HG03066 (cell line): Measurements from ENCODE around the gene AGO1.
"Not testable (repeated sequence)": the region's sequence is repeated elsewhere in the genome, so short reads cannot be mapped to it uniquely, and the experiment has no call there.

Experiments used
- ATAC-seq: cut with Tn5 transposase; IDR thresholded peaks from one replicate; pipeline ENCODE4 v1.9.1; 2021; ENCODE audit warnings: low read depth; ENCODE audit not compliant: unreplicated experiment

The AGO1 gene

GRCh38 chr1:35866991-35867390, 16.0 kb upstream of the AGO1 start:
- ATAC-seq: no peak

DNA sequence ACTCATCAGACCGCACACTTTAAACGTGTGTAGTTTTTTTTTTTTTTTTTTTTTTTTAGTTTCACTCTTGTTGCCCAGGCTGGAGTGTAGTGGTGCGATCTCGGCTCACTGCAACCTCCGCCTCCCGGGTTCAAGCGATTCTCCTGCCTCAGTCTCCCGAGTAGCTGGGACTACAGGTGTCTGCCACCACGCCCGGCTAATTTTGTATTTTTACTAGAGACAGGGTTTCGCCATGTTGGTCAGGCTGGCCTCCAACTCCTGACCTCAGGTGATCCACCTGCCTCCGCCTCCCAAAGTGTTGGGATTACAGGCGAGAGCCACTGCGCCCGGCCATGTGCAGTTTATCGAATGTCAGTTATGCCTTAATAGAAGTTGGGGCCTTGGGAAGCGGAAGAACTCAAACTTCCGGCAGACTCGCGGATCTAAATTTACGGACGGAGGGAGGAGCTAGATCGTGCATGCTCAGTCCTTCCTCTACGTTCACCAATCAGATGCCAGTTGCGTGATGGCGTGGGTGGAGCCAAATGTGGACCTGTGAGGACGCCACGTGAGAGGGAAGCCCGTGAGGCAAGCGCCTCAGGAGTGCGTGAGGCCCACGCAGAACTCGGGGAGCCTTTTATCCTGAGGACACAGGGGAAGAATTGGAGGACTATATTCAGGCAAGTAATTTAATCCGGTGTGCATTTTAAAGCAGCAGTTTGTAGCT, 13.6 kb upstream of the AGO1 start:
- ATAC-seq: not testable (repeated sequence)

DNA sequence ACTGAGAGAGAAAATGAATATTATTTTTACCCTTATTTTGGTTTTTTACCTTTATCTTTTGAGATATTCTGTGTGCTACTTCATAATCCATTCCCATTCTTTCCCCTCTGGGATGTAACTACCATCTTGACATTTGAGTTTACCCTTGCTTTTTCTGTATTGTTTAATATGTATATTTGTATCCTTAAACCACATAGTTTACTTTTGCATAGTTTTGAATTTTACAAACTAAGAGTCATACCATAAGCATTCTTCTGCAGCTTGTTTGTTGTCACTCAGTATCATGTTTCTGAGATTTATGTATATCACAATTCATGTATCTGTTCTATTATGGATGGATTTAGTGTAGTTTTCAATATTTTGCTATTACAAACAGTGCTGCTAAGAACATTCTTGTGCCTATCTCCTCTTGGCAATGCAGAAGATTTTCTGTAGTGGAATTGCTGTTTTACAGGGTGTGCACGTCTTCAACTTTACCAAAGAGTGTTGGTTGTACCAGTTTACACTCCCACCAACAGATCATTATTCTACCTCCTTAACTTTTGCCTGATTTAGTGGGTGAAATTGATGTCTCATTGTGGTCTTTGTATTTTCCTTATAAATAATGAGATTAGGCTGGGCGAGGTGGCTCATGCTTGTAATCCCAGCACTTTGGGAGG, 12.2 kb upstream of the AGO1 start:
- no peak for ATAC-seq

DNA sequence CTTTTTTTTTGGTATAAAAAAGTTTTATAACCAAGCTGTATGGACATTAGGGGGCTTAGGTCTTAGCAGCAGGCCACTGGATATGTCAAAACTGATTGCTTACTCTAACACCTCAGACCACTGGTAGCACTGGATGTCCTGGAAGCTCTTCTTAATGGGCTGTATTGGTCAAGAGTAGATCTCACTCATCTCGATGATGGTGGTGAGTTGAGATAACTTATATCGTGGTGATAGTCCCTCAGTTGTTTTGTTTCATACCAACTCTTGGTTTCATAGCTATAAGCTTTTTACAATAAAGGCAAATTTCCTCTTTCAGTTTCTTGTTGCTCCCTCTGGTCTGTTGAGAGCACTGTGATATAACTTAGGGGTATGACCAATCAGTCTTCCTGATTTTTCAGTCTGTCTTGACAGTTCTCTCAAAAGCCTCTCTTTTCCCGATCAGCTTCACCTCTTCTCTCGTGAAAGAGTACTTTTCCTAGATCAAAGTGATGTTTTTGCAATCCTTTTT, 9.7 kb upstream of the AGO1 start:
- no peak for ATAC-seq

DNA sequence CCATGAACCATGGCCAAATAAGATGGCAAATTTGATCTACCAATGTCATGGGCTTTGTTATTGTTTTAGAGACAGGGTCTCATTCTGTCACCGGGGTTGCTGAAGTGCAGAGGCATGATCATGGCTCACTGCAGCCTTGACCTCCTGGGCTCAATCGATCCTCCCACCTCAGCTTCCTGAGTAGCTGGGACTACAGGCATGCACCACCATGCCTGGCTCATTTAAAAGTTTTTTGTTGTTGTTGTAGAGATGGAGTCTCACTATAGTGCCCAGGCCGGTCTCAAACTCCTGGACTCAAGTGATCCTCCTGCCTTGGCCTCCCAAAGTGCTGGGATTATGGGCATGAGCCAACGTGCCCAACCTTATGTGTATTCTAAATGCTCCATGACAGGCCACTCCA, 8.9 kb upstream of the AGO1 start:
- not testable (repeated sequence) for ATAC-seq

DNA sequence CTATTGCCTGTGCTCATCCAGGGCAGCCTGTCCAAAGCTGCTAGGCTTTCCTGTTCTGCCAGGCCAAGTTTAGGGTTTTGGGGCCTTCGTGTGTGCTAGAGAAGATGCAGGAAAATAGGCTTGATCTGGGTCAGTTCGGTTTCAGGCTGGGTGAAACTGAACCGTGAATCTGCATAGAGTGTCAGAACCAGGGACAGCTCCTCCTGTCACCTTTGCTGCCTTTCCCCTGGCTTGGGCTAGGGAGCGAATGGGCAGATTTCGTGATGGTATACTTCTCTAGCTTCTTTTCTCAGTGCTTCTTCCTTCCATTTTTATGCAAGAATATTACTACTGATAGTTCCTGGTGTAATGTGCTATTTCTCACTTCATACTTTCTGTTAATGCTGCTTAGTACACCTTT, 6.0 kb upstream of the AGO1 start:
- ATAC-seq: no peak

DNA sequence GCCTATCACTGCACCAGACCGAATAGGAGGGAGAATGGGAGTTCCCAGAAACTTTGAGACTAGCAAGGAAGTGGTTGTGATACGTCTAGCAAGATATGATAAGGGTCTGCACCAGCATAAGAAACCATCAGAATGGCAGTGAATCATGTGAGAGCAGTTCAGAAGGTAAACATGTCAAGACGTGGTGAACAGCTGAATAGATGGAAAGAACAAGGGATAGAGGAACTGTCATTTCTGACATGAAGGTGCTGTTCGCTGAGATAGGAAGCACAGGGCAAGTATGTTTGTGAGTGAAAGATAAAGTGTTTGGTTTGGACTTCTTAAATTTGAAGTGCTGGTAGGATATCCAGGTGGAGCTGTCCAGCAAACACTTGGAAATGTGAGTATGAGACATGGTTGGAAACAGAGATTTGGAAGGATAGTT, 1.1 kb upstream of the AGO1 start:
- no peak for ATAC-seq

DNA sequence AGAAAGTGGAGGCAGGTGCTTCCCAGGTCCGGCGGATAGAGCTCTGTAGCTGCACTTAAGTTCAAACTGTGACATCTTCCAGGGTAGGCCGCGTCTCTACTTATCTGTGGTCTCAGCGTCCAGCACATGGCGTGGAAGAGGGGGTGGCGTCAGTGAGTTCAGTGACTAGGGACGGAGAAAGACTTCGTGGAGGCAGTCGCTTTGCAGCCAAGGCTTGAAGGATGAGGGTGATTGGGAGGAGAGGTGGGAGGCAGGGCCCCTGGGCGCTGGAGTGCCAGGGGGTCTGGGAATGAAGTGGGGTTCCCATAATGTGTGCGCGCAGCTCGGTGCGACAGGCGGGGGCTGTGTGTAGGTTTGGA, 444 bp upstream of the AGO1 start:
- ATAC-seq: no peak

GRCh38 chr1:35883635-35884101, 659 bp downstream of the AGO1 start:
- no peak for ATAC-seq

DNA sequence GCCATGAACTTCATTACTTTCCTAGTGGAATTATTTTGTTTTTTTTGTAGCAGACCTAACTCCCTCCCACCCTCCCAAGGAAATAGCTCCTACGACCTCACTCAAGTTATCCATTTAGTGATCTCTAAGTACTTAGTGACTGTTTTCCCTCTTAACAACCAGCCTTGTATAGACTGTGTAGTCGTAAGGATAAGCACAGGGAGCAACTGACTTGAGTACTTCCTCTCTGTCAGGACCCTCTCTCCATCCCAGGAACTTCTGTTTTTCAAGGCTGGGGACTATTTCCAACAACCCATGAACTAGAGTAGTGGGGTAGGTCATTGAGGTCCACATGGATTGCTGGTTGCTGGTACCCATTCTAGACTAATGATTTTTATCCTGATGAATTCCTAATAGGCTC, 1.9 kb downstream of the AGO1 start:
- no peak for ATAC-seq

DNA sequence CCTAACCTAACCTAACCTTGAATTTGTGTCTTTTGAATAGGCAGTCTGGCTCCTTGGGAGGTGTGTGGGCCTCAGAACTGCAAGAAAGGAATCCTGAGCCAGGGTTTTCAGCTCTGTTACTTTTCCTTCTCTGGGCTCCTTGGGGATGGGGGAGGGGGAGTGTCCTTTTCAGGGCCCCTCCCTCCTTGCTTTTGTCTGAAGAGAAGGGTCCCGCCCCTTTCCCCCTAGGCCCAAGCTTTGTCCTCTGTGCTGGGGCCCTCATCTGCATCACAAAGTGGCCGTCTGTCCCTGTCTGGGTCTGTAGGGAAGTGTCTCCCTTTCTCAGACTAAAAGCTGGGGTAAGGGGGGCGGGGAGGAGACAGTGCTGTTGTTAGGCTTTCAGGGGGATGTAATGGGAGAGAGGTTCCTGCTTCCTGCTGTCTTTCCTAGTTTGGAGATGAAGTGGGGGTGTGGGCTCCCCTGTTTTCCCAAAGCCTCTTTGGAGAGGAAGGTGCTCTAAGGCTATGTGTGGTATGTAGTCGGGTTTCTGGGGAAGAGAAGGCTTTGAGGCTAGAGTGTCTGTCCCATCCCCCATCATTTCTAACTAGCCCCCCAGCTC, 3.1 kb downstream of the AGO1 start:
- ATAC-seq: no peak

- no peak for ATAC-seq
Measured at GRCh38 chr1:35886577-35887431, 3.8 kb downstream of the AGO1 start.

GRCh38 chr1:35887508-35887907, 4.5 kb downstream of the AGO1 start:
- no peak for ATAC-seq

GRCh38 chr1:35888255-35888654, 5.2 kb downstream of the AGO1 start:
- no peak for ATAC-seq

DNA sequence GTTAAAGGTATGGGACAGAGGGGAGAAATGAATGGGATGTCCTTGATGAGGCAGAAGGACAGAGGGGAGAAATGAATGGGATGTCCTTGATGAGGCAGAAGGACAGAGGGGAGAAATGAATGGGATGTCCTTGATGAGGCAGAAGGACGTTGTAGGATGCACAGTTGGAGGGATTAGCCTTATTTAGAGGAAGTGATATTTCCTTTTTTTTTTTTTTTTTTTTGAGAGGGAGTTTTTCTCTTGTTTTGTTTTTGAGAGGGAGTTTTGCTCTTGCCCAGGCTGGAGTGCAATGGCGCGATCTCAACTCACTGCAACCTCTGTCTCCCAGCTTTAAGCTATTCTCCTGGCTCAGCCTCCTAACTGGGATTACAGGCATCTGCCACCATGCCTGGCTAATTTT, 6.0 kb downstream of the AGO1 start:
- not testable (repeated sequence) for ATAC-seq

DNA sequence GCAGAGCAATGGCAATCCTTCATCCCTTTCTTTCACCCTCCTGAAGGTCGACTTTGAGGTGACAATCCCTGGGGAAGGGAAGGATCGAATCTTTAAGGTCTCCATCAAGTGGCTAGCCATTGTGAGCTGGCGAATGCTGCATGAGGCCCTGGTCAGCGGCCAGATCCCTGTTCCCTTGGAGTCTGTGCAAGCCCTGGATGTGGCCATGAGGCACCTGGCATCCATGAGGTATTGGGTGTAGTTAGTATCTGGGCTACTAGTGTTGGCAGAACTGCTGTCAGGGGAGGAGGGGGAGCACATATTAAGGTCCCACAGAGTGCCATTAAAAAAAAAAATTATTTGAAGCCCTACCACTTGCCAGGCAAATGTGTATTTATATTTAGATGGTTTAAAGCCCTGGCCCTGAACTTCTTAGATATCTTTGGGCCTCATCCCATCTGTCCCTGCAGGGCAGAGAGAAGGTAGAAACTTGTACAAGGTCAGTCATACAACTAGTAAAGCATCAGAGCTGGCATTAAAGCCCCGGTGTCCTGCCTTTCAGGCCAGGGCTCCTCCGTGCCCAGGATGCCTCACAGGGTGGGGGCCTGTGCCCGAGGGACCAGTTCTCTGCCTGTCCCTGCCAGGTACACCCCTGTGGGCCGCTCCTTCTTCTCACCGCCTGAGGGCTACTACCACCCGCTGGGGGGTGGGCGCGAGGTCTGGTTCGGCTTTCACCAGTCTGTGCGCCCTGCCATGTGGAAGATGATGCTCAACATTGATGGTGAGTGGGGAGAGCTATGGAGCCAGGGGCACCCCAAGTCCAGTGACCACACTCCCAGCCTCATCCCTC, 10.3 kb downstream of the AGO1 start:
- no peak for ATAC-seq

GRCh38 chr1:35894183-35894582, 11.2 kb downstream of the AGO1 start:
- peak; percentile 63 for ATAC-seq

GRCh38 chr1:35894656-35895055, 11.6 kb downstream of the AGO1 start:
- ATAC-seq: no peak

DNA sequence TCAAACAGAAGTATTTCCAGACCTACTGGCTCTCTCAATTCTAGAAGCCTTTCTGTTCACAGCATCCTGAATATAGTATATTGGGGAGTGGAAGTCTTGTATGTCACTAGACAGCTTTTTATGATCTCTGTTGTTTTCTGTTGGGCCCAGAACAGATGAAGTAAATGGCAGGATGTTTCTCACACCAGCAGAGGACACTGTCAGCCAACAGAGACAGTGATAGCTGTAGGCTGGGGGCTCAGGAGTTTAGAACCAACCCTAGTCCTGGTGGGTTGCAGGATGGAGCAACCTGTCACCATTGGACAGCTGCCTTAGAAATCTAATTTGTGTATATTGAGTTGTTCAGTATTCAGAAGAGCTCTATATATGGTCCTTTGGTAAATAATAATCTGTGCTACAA, 16.9 kb downstream of the AGO1 start:
- ATAC-seq: no peak

DNA sequence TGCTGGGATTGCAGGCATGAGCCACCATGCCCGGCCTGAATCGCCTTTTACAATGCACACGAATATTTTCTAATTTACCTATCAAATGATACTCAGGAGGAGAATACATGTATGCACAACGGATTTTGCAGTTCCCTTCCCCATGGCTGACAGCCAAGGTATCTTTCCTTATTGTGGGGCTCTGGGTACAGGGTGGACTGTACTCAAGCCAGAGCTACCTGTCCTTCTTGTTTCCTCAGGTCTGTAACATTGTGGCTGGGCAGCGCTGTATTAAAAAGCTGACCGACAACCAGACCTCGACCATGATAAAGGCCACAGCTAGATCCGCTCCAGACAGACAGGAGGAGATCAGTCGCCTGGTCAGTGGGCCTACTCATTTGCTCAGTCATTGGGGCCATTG, 18.2 kb downstream of the AGO1 start:
- no peak for ATAC-seq
